ENCODE results near the gene ATP2C2. TPM values are rescaled to one million over a fixed set of nuclear protein-coding genes. Genes with fewer than 3 reads are reported as not detected.

Gene ATP2C2
- total RNA-seq, 2 experiments from 2014 or later: not detected

- no peaks in the 10 kb centered on the region for H3K36me3 Mint-ChIP-seq (ENCODE audit: low read depth)
- H3K27me3 Mint-ChIP-seq: peaks cover 23% of the 10 kb centered on the region
- ChIA-PET POLR2A (no interaction called here), CTCF (no interaction called here)
- H3K4me3 Mint-ChIP-seq: no peak overlapping the region
- DNase-seq: no peak
- H3K4me1 Mint-ChIP-seq: peaks cover 32% of the 10 kb centered on the region
- no peaks in the 10 kb centered on the region for H3K9me3 Mint-ChIP-seq
- H3K27ac Mint-ChIP-seq: no peak overlapping the region
Measured at GRCh38 chr16:84362471-84362941, 5.8 kb upstream of the ATP2C2 start.

- H3K27me3 Mint-ChIP-seq: peaks cover 48% of the 10 kb centered on the region
- no peaks in the 10 kb centered on the region for H3K9me3 Mint-ChIP-seq
- no peak overlapping the region for H3K4me3 Mint-ChIP-seq
- H3K27ac Mint-ChIP-seq: no peak overlapping the region
- ChIA-PET POLR2A (no interaction called here), CTCF (no interaction called here)
- no peaks in the 10 kb centered on the region for H3K36me3 Mint-ChIP-seq (ENCODE audit: low read depth)
- DNase-seq: no peak
- H3K4me1 Mint-ChIP-seq: peaks cover 20% of the 10 kb centered on the region
Measured at GRCh38 chr16:84366208-84366607, 2.1 kb upstream of the ATP2C2 start.

GRCh38 chr16:84367297-84367680 is 1.0 kb upstream of the ATP2C2 start:
- CTCF ChIA-PET: no interaction called here
- no peak overlapping the region for H3K27ac Mint-ChIP-seq
- no peak for DNase-seq
- POLR2A ChIA-PET: no interaction called here
- H3K36me3 Mint-ChIP-seq (ENCODE audit: low read depth): no peaks in the 10 kb centered on the region
- H3K4me3 Mint-ChIP-seq: no peak overlapping the region
- H3K27me3 Mint-ChIP-seq: peaks cover 52% of the 10 kb centered on the region
- H3K4me1 Mint-ChIP-seq: peaks cover 20% of the 10 kb centered on the region
- H3K9me3 Mint-ChIP-seq: no peaks in the 10 kb centered on the region

GRCh38 chr16:84367750-84368307 is 509 bp upstream of the ATP2C2 start:
- Mint-ChIP-seq H3K9me3 (no peaks in the 10 kb centered on the region), H3K4me1 (peaks cover 20% of the 10 kb centered on the region), H3K4me3 (no peak overlapping the region), H3K27ac (no peak overlapping the region), H3K27me3 (peaks cover 52% of the 10 kb centered on the region), H3K36me3 (ENCODE audit: low read depth) (no peaks in the 10 kb centered on the region)
- ChIA-PET POLR2A (no interaction called here), CTCF (interaction anchor here (0.5 kb wide), 1 partner anchor 123 kb away, joined by 4 read pairs; no protein-coding TSS in a partner anchor)
- DNase-seq: no peak

- DNase-seq: no peak
- peaks cover 20% of the 10 kb centered on the region for H3K4me1 Mint-ChIP-seq
- H3K27ac Mint-ChIP-seq: no peak overlapping the region
- H3K27me3 Mint-ChIP-seq: peaks cover 55% of the 10 kb centered on the region
- H3K36me3 Mint-ChIP-seq (ENCODE audit: low read depth): no peaks in the 10 kb centered on the region
- POLR2A ChIA-PET: no interaction called here
- no peaks in the 10 kb centered on the region for H3K9me3 Mint-ChIP-seq
- CTCF ChIA-PET: no interaction called here
- no peak overlapping the region for H3K4me3 Mint-ChIP-seq
Measured at GRCh38 chr16:84369105-84369504, 767 bp downstream of the ATP2C2 start.

- H3K27me3 Mint-ChIP-seq: peaks cover 52% of the 10 kb centered on the region
Measured at GRCh38 chr16:84369938-84370627, 1.7 kb downstream of the ATP2C2 start.

GRCh38 chr16:84370723-84371552 is 2.6 kb downstream of the ATP2C2 start:
- POLR2A ChIA-PET: no interaction called here
- peaks cover 20% of the 10 kb centered on the region for H3K4me1 Mint-ChIP-seq
- H3K9me3 Mint-ChIP-seq: no peaks in the 10 kb centered on the region
- CTCF ChIA-PET: no interaction called here
- peaks cover 55% of the 10 kb centered on the region for H3K27me3 Mint-ChIP-seq
- no peaks in the 10 kb centered on the region for H3K36me3 Mint-ChIP-seq (ENCODE audit: low read depth)
- no peak overlapping the region for H3K4me3 Mint-ChIP-seq
- DNase-seq: no peak
- no peak overlapping the region for H3K27ac Mint-ChIP-seq

More at GRCh38 chr16:84369938-84370627, 1.7 kb downstream of the ATP2C2 start:
- H3K27ac Mint-ChIP-seq: no peak overlapping the region
- ChIA-PET CTCF (no interaction called here), POLR2A (no interaction called here)
- no peaks in the 10 kb centered on the region for H3K9me3 Mint-ChIP-seq
- no peak overlapping the region for H3K4me3 Mint-ChIP-seq
- no peaks in the 10 kb centered on the region for H3K36me3 Mint-ChIP-seq (ENCODE audit: low read depth)
- no peak for DNase-seq
- H3K4me1 Mint-ChIP-seq: peaks cover 20% of the 10 kb centered on the region

GRCh38 chr16:84371553-84371865 is 3.2 kb downstream of the ATP2C2 start:
- no peak for DNase-seq
- Mint-ChIP-seq H3K4me1 (peaks cover 20% of the 10 kb centered on the region), H3K9me3 (no peaks in the 10 kb centered on the region), H3K27me3 (peaks cover 51% of the 10 kb centered on the region), H3K36me3 (ENCODE audit: low read depth) (no peaks in the 10 kb centered on the region), H3K4me3 (no peak overlapping the region), H3K27ac (no peak overlapping the region)
- CTCF ChIA-PET: no interaction called here
- POLR2A ChIA-PET: no interaction called here

GRCh38 chr16:84373907-84374489 is 5.7 kb downstream of the ATP2C2 start:
- Mint-ChIP-seq H3K9me3 (no peaks in the 10 kb centered on the region), H3K36me3 (ENCODE audit: low read depth) (no peaks in the 10 kb centered on the region), H3K27ac (no peak overlapping the region), H3K27me3 (peaks cover 33% of the 10 kb centered on the region), H3K4me3 (no peak overlapping the region), H3K4me1 (peaks cover 13% of the 10 kb centered on the region)
- ChIA-PET POLR2A (no interaction called here), CTCF (interaction anchor here (0.7 kb wide), 1 partner anchor 73 kb away, joined by 3 read pairs; no protein-coding TSS in a partner anchor)
- no peak for DNase-seq

GRCh38 chr16:84378099-84378498 is 9.8 kb downstream of the ATP2C2 start:
- Mint-ChIP-seq H3K9me3 (no peaks in the 10 kb centered on the region), H3K4me3 (no peak overlapping the region), H3K36me3 (ENCODE audit: low read depth) (no peaks in the 10 kb centered on the region), H3K27ac (no peak overlapping the region), H3K27me3 (peaks cover 17% of the 10 kb centered on the region), H3K4me1 (peaks cover 11% of the 10 kb centered on the region)
- POLR2A ChIA-PET: no interaction called here
- DNase-seq: no peak
- CTCF ChIA-PET: interaction anchor here (0.6 kb wide), 1 partner anchor 13 kb away, joined by 3 read pairs; no protein-coding TSS in a partner anchor

GRCh38 chr16:84378567-84378966 is 10.2 kb downstream of the ATP2C2 start:
- Mint-ChIP-seq H3K4me3 (no peak overlapping the region), H3K36me3 (ENCODE audit: low read depth) (no peaks in the 10 kb centered on the region), H3K27ac (no peak overlapping the region), H3K4me1 (peaks cover 11% of the 10 kb centered on the region), H3K9me3 (no peaks in the 10 kb centered on the region), H3K27me3 (peaks cover 15% of the 10 kb centered on the region)
- DNase-seq: no peak
- ChIA-PET CTCF (no interaction called here), POLR2A (no interaction called here)

GRCh38 chr16:84379008-84379708 is 10.8 kb downstream of the ATP2C2 start:
- no peaks in the 10 kb centered on the region for H3K36me3 Mint-ChIP-seq (ENCODE audit: low read depth)
- ChIA-PET POLR2A (no interaction called here), CTCF (no interaction called here)
- H3K9me3 Mint-ChIP-seq: no peaks in the 10 kb centered on the region
- H3K4me3 Mint-ChIP-seq: no peak overlapping the region
- peaks cover 15% of the 10 kb centered on the region for H3K27me3 Mint-ChIP-seq
- peaks cover 11% of the 10 kb centered on the region for H3K4me1 Mint-ChIP-seq
- no peak overlapping the region for H3K27ac Mint-ChIP-seq
- no peak for DNase-seq

All from activated CD4-positive, alpha-beta memory T cell treated with anti-CD3 and anti-CD28 coated beads, Interleukin-2, amount 10 ng/mL, durations not matched to agents 7 days and 5 days (primary cell).